GM12878 (cell line): ENCODE measurements around the gene RAD23B. TPM values are rescaled to one million over a fixed set of nuclear protein-coding genes. Genes with fewer than 3 reads are reported as not detected.
A peak's percentile ranks its signal among the peaks of the same experiment; 100 is the strongest.

ENCODE experiments used
- BACH1 ChIP-seq: fragments of 450-650 bp; IDR thresholded peaks from 2 replicates; pipeline ENCODE4 v1.6.1; 2017; ENCODE audit warnings: mild to moderate bottlenecking, borderline replicate concordance
- BHLHE40 ChIP-seq, 2 experiments: fragments of 450-650 bp in 1 of 2; IDR thresholded peaks; 2 replicates each; pipeline ENCODE4 v1.6.1; 2011 to 2017; ENCODE audit warnings: low read depth in 2 of 2, borderline replicate concordance in 1 of 2, improper control_type of control experiment in 1 of 2, low read length in 1 of 2, mild to moderate bottlenecking in 1 of 2
- DPF2 ChIP-seq: fragments of 450-650 bp; IDR thresholded peaks from 2 replicates; pipeline ENCODE4 v1.6.1; 2017; ENCODE audit warnings: mild to moderate bottlenecking
- HDAC2 ChIP-seq: fragments of 200-600 bp; sonication (generic); IDR thresholded peaks from 2 replicates; pipeline ENCODE4 v1.6.1; 2017
- IRF3 ChIP-seq: fragments of 450-650 bp; IDR thresholded peaks from 2 replicates; pipeline ENCODE4 v1.6.1; 2014; ENCODE audit warnings: mild to moderate bottlenecking
- JUNB ChIP-seq: IDR thresholded peaks from 2 replicates; pipeline ENCODE4 v1.6.1; 2016; ENCODE audit warnings: antibody characterized with exemption, mild to moderate bottlenecking
- MLLT1 ChIP-seq: fragments of 450-650 bp; IDR thresholded peaks from 2 replicates; pipeline ENCODE4 v1.6.1; 2016; ENCODE audit warnings: mild to moderate bottlenecking
- NFXL1 ChIP-seq: fragments of 450-650 bp; IDR thresholded peaks from 2 replicates; pipeline ENCODE4 v1.6.1; 2017; ENCODE audit warnings: antibody characterized with exemption, mild to moderate bottlenecking, borderline replicate concordance
- NRF1 ChIP-seq: conservative IDR thresholded peaks from 2 replicates; pipeline ENCODE4 v1.6.1; 2011; ENCODE audit warnings: mild to moderate bottlenecking, low read depth, low read length, improper control_type of control experiment
- PKNOX1 ChIP-seq: fragments of 450-650 bp; IDR thresholded peaks from 2 replicates; pipeline ENCODE4 v1.6.1; 2016; ENCODE audit warnings: mild to moderate bottlenecking
- POLR2A ChIP-seq: IDR thresholded peaks from 2 replicates; pipeline ENCODE4 v1.6.1; 2011; ENCODE audit warnings: low read depth, mild to moderate bottlenecking, low read length
- PRDM15 ChIP-seq: fragments of 450-650 bp; formaldehyde crosslinking; IDR thresholded peaks from 2 replicates; pipeline ENCODE4 v1.4.0; 2020; ENCODE audit warnings: mild to moderate bottlenecking, moderate library complexity
- RAD21 ChIP-seq: IDR thresholded peaks from 2 replicates; pipeline ENCODE4 v1.6.1; 2011; ENCODE audit warnings: mild to moderate bottlenecking, low read depth, low read length, moderate library complexity; ENCODE audit not compliant: insufficient read depth
- RFX5 ChIP-seq: IDR thresholded peaks from 2 replicates; pipeline ENCODE4 v1.6.1; 2011; ENCODE audit warnings: low read depth, low read length, improper control_type of control experiment
- RUNX3 ChIP-seq: IDR thresholded peaks from 2 replicates; pipeline ENCODE4 v1.6.1; 2012; ENCODE audit warnings: low read length, inconsistent platforms
- SMAD5 ChIP-seq: IDR thresholded peaks from 2 replicates; pipeline ENCODE4 v1.6.1; 2016; ENCODE audit warnings: antibody characterized with exemption, low read depth
- STAT1 ChIP-seq: fragments of 450-650 bp; conservative IDR thresholded peaks from 2 replicates; pipeline ENCODE4 v1.6.1; 2014; ENCODE audit warnings: antibody characterized with exemption, mild to moderate bottlenecking
- SUZ12 ChIP-seq: fragments of 200-600 bp; sonication (generic); IDR thresholded peaks from one replicate; pipeline ENCODE4 v1.6.1; 2018; ENCODE audit warnings: antibody characterized with exemption, mild to moderate bottlenecking; ENCODE audit not compliant: unreplicated experiment
- USF2 ChIP-seq: IDR thresholded peaks from 2 replicates; pipeline ENCODE4 v1.6.1; 2011; ENCODE audit warnings: low read depth, low read length, improper control_type of control experiment, borderline replicate concordance
- WRNIP1 ChIP-seq: IDR thresholded peaks from 2 replicates; pipeline ENCODE4 v1.6.1; 2011; ENCODE audit warnings: low read depth, low read length, improper control_type of control experiment, borderline replicate concordance
- ZNF24 ChIP-seq: fragments of 450-650 bp; IDR thresholded peaks from 2 replicates; pipeline ENCODE4 v1.6.1; 2017; ENCODE audit warnings: antibody characterized with exemption, mild to moderate bottlenecking
- ZNF622 ChIP-seq: fragments of 450-650 bp; IDR thresholded peaks from 2 replicates; pipeline ENCODE4 v1.6.1; 2017; ENCODE audit warnings: mild to moderate bottlenecking, inconsistent platforms
- ZSCAN29 ChIP-seq: fragments of 450-650 bp; IDR thresholded peaks from 2 replicates; pipeline ENCODE4 v1.6.1; 2017; ENCODE audit warnings: mild to moderate bottlenecking, moderate library complexity
- polyA plus RNA-seq, 11 experiments: library from polyadenylated mRNA; depleted of rRNA in 4 of 11; unstranded in 6 of 11; stranded (reverse) in 5 of 11; fragments of >200 nt; fragmentation: Nextera tagmentation in 4 of 11; fragmentation: Illumina TruSeq in 1 of 11; extraction: Ambion mirVana in 4 of 11; extraction: Trizol in 1 of 11; gene quantifications; 1 replicate in 1 of 11; 2 replicates in 10 of 11; pipeline versions ENCODE4 v1.2.1 to v1.2.3, GENCODE V29; 2011 to 2016; ENCODE audit warnings: inconsistent platforms in 2 of 11, missing spikeins in 2 of 11, low read depth in 1 of 11
- total RNA-seq, 4 experiments: library from RNA; depleted of rRNA in 3 of 4; stranded (reverse); fragments of >200 nt in 3 of 4; fragmentation: Illumina TruSeq in 1 of 4; extraction: Trizol in 1 of 4; gene quantifications; 2 replicates each; pipeline versions ENCODE4 v1.2.1 to v1.2.3, GENCODE V29; 2013 to 2021

The RAD23B gene
- total and polyA plus RNA-seq, 10 of the 15 experiments (the other 5 are each of a cell fraction or from before 2014, with no cell fraction given) = 10.3 to 256 (median 54.6) TPM

GRCh38 chr9:107282759-107283622 is at the start of gene RAD23B (continued):
- TF ChIP-seq PRDM15 (CRISPR knock-in tag) (no peak), WRNIP1 (no peak), DPF2 (peak; percentile 92), RFX5 (peak; percentile 85), RAD21 (no peak), ZNF622 (no peak), SUZ12 (no peak), BHLHE40 (IDR thresholded peaks at IDR 0.05; ENCODE audit: borderline replicate concordance in 1 of 2, low read depth in 2 of 2, low read length in 1 of 2) (peak; percentile 68 to 86; a peak in 3 of 4 replicates), ZSCAN29 (peak; percentile 80; the same call in 1 of the 2 replicates), PKNOX1 (peak; percentile 26; the same call in 1 of the 2 replicates), USF2 (no peak), IRF3 (no peak), STAT1 (no peak), BACH1 (peak; percentile 89), HDAC2 (0 out of 2 replicates have a peak, but pooled peaks have one; percentile 28), NFXL1 (no peak), MLLT1 (peak; percentile 73; the same call in 1 of the 2 replicates), POLR2A (peak; percentile 93), JUNB (no peak), SMAD5 (peak; percentile 74), ZNF24 (no peak), NRF1 (peak; percentile 90), RUNX3 (peak; percentile 72)
